CD4-positive, alpha-beta memory T cell (primary cell): ENCODE data around the gene WNT1. TPM values are rescaled to one million over a fixed set of nuclear protein-coding genes. Genes with fewer than 3 reads are reported as not detected.

Experiments
- CTCF ChIA-PET: fragments of 350-600 bp; sonication (Branson Sonifier 250); formaldehyde crosslinking; loops from one replicate; lab custom pipeline; 2021; ENCODE audit warnings: inconsistent platforms; ENCODE audit not compliant: partially characterized antibody; lab: Charles Lee
- POLR2A ChIA-PET: fragments of 350-600 bp; sonication (Branson Sonifier 250); formaldehyde crosslinking; loops from one replicate; lab custom pipeline; 2021; ENCODE audit not compliant: partially characterized antibody; lab: Charles Lee
- DNase-seq, 5 donors: peaks; one replicate each; pipeline versions ENCODE4 v3.0.0 to v3.0.0-alpha.2; 2020 to 2022; ENCODE audit warnings: mixed read lengths in 1 of 5
- H3K27ac ChIP-seq: one replicate; pipeline ENCODE4 v1.7.0; 2013; ENCODE audit warnings: low read depth, low read length
- H3K27me3 ChIP-seq: 2 replicates; pipeline ENCODE4 v1.7.0; 2013; ENCODE audit warnings: mild to moderate bottlenecking, low read length, moderate library complexity; ENCODE audit not compliant: insufficient read depth
- H3K36me3 ChIP-seq: 2 replicates; pipeline ENCODE4 v1.7.0; 2013; ENCODE audit warnings: mild to moderate bottlenecking, low read length, moderate library complexity; ENCODE audit not compliant: insufficient read depth
- H3K4me1 ChIP-seq: 2 replicates; pipeline ENCODE4 v1.7.0; 2013; ENCODE audit warnings: mild to moderate bottlenecking, low read length, moderate library complexity; ENCODE audit not compliant: insufficient read depth
- H3K4me3 ChIP-seq, 2 donors: one replicate each; pipeline ENCODE4 v1.7.0; 2013; ENCODE audit warnings: low read length in 2 of 2, mild to moderate bottlenecking in 1 of 2
- H3K9me3 ChIP-seq, 2 donors: one replicate each; pipeline ENCODE4 v1.7.0; 2013; ENCODE audit warnings: low read length in 2 of 2, control low read depth in 1 of 2; ENCODE audit not compliant: control insufficient read depth in 1 of 2
- H3K27ac Mint-ChIP-seq, 7 donors: one replicate each; pipeline ENCODE4 v1.8.0; 2020 to 2021; ENCODE audit warnings: mixed read lengths in 7 of 7, mild to moderate bottlenecking in 6 of 7, inconsistent platforms in 3 of 7, moderate library complexity in 3 of 7
- H3K27me3 Mint-ChIP-seq, 2 donors: one replicate each; pipeline ENCODE4 v1.8.0; 2020 to 2021; ENCODE audit warnings: mixed read lengths in 2 of 2
- H3K36me3 Mint-ChIP-seq, 2 donors: one replicate each; pipeline ENCODE4 v1.8.0; 2020 to 2021; ENCODE audit warnings: mixed read lengths in 2 of 2, inconsistent platforms in 1 of 2, mild to moderate bottlenecking in 1 of 2
- H3K4me1 Mint-ChIP-seq, 4 donors: one replicate each; pipeline ENCODE4 v1.8.0; 2020 to 2021; ENCODE audit warnings: mixed read lengths in 4 of 4, mild to moderate bottlenecking in 1 of 4
- H3K4me3 Mint-ChIP-seq, 8 donors: one replicate each; pipeline ENCODE4 v1.8.0; 2020 to 2021; ENCODE audit warnings: mixed read lengths in 8 of 8, mild to moderate bottlenecking in 7 of 8, moderate library complexity in 6 of 8, inconsistent platforms in 3 of 8
- H3K9me3 Mint-ChIP-seq, 8 donors: one replicate each; pipeline ENCODE4 v1.8.0; 2020 to 2021; ENCODE audit warnings: mixed read lengths in 8 of 8, mild to moderate bottlenecking in 5 of 8, inconsistent platforms in 3 of 8, moderate library complexity in 1 of 8
- intact Hi-C: fragments of 100-400 bp; cut with micrococcal nuclease; formaldehyde crosslinking; loops from one replicate; pipeline ENCODE4 v1.15.1; 2023
- polyA plus RNA-seq, 2 donors: library from polyadenylated mRNA; unstranded; fragments of 300-500 nt; fragmentation: Illumina TruSeq; gene quantifications; one replicate each; pipeline ENCODE4 v1.2.3, GENCODE V29; 2021
- total RNA-seq, 2 experiments: library from RNA; stranded (reverse); gene quantifications; one replicate each; pipeline ENCODE4 v1.2.3, GENCODE V29; 2021

WNT1 gene
- total and polyA plus RNA-seq, 4 experiments from 2014 or later, result 0.55 to 2.8 (median 1.4) TPM

- Histone ChIP-seq H3K9me3 (no peaks in the 10 kb centered on the region), H3K27ac (no peak overlapping the region), H3K36me3 (peaks cover 40% of the 10 kb centered on the region), H3K4me3 (no peak overlapping the region), H3K27me3 (no peaks in the 10 kb centered on the region), H3K4me1 (no peaks in the 10 kb centered on the region)
- ChIA-PET POLR2A (interaction anchor here (1.7 kb wide), 1 partner anchor 11 kb away, joined by 3 read pairs; no protein-coding TSS in a partner anchor), CTCF (no interaction called here)
- DNase-seq, result no peak
- Mint-ChIP-seq H3K27me3 (no peaks in the 10 kb centered on the region), H3K4me3 (no peak overlapping the region), H3K4me1 (peaks cover 0 to 3% (median 0%) of the 10 kb centered on the region in 4 donors), H3K27ac (no peak overlapping the region), H3K9me3 (no peaks in the 10 kb centered on the region), H3K36me3 (peaks cover 58 to 66% of the 10 kb centered on the region in 2 donors)
- intact Hi-C loops, result no loop called here
Observed at GRCh38 chr12:49008943-49009342, 30.8 kb downstream of the WNT1 start.

- Histone ChIP-seq H3K27me3 (no peaks in the 10 kb centered on the region), H3K4me1 (no peaks in the 10 kb centered on the region), H3K9me3 (no peaks in the 10 kb centered on the region), H3K36me3 (peaks cover 30% of the 10 kb centered on the region), H3K4me3 (no peak overlapping the region), H3K27ac (no peak overlapping the region)
- DNase-seq, result no peak
- Mint-ChIP-seq H3K27ac (peak overlapping the region in 1 of 7 donors; percentile 13), H3K4me3 (no peak overlapping the region), H3K9me3 (no peaks in the 10 kb centered on the region), H3K36me3 (peaks cover 46 to 58% of the 10 kb centered on the region in 2 donors), H3K4me1 (peaks cover 3 to 10% (median 4%) of the 10 kb centered on the region in 4 donors), H3K27me3 (no peaks in the 10 kb centered on the region)
- POLR2A ChIA-PET, result interaction anchor here (0.9 kb wide), 1 partner anchor 18 kb away, joined by 3 read pairs; no protein-coding TSS in a partner anchor
- intact Hi-C loops, result no loop called here
- CTCF ChIA-PET, result no interaction called here
Observed at GRCh38 chr12:49010092-49010668, 32.1 kb downstream of the WNT1 start.

- Histone ChIP-seq H3K4me3 (no peak overlapping the region), H3K27me3 (no peaks in the 10 kb centered on the region), H3K4me1 (peaks cover 10% of the 10 kb centered on the region), H3K27ac (no peak overlapping the region), H3K36me3 (peaks cover 20% of the 10 kb centered on the region), H3K9me3 (no peaks in the 10 kb centered on the region)
- intact Hi-C loops, result no loop called here
- Mint-ChIP-seq H3K9me3 (no peaks in the 10 kb centered on the region), H3K27me3 (no peaks in the 10 kb centered on the region), H3K4me3 (no peak overlapping the region), H3K27ac (no peak overlapping the region), H3K36me3 (peaks cover 42 to 55% of the 10 kb centered on the region in 2 donors), H3K4me1 (peaks cover 13 to 32% (median 20%) of the 10 kb centered on the region in 4 donors)
- CTCF ChIA-PET, result interaction anchor here (0.6 to 6.3 kb wide), 5 partner anchors 12 to 35 kb away, joined by 3 to 67 read pairs (median 4); partner anchors contain the start of genes DDN and WNT1
- POLR2A ChIA-PET, result interaction anchor here (2.0 kb wide), 1 partner anchor 15 kb away, joined by 8 read pairs; no protein-coding TSS in a partner anchor
- DNase-seq, result no peak
Observed at GRCh38 chr12:49012739-49013138, 34.6 kb downstream of the WNT1 start.

- no peaks in the 10 kb centered on the region for H3K27me3 Mint-ChIP-seq
- no peaks in the 10 kb centered on the region for H3K9me3 ChIP-seq
- ChIA-PET POLR2A (no interaction called here), CTCF (interaction anchor here (0.8 to 6.3 kb wide), 5 partner anchors 13 to 36 kb away, joined by 3 to 67 read pairs (median 6); partner anchors contain the start of genes DDN and WNT1)
- peaks cover 43 to 48% of the 10 kb centered on the region in 2 donors for H3K36me3 Mint-ChIP-seq
- peak overlapping the region in 1 of 7 donors; percentile 29 for H3K27ac Mint-ChIP-seq
- no peaks in the 10 kb centered on the region for H3K9me3 Mint-ChIP-seq
- peaks cover 14 to 38% (median 25%) of the 10 kb centered on the region in 4 donors for H3K4me1 Mint-ChIP-seq
- no peak overlapping the region for H3K4me3 Mint-ChIP-seq
- no peak overlapping the region for H3K4me3 ChIP-seq
- H3K27me3 ChIP-seq, result no peaks in the 10 kb centered on the region
- DNase-seq, result no peak
- H3K36me3 ChIP-seq, result peaks cover 20% of the 10 kb centered on the region
- intact Hi-C loops, result no loop called here
- H3K27ac ChIP-seq, result no peak overlapping the region
- H3K4me1 ChIP-seq, result peaks cover 15% of the 10 kb centered on the region
Observed at GRCh38 chr12:49013428-49013827, 35.3 kb downstream of the WNT1 start.

- no peak overlapping the region for H3K4me3 ChIP-seq
- no peaks in the 10 kb centered on the region for H3K9me3 ChIP-seq
- Mint-ChIP-seq H3K9me3 (no peaks in the 10 kb centered on the region), H3K36me3 (peaks cover 42% of the 10 kb centered on the region in 2 donors), H3K4me3 (no peak overlapping the region), H3K4me1 (peaks cover 16 to 46% (median 32%) of the 10 kb centered on the region in 4 donors), H3K27ac (peak overlapping the region in 2 of 7 donors; percentile 53 to 76), H3K27me3 (no peaks in the 10 kb centered on the region)
- peaks cover 20% of the 10 kb centered on the region for H3K36me3 ChIP-seq
- DNase-seq, result no peak
- peaks cover 20% of the 10 kb centered on the region for H3K4me1 ChIP-seq
- no peaks in the 10 kb centered on the region for H3K27me3 ChIP-seq
- POLR2A ChIA-PET, result interaction anchor here (1.4 to 2.1 kb wide), 2 partner anchors 16 to 26 kb away, joined by 3 to 8 read pairs; partner anchors contain the start of gene DDN
- intact Hi-C loops, result no loop called here
- H3K27ac ChIP-seq, result no peak overlapping the region
- CTCF ChIA-PET, result interaction anchor here (0.8 to 6.3 kb wide), 6 partner anchors 14 to 124 kb away, joined by 3 to 67 read pairs (median 4); partner anchors contain the start of gene DDN
Observed at GRCh38 chr12:49014547-49014946, 36.4 kb downstream of the WNT1 start.

- no peak for DNase-seq
- Histone ChIP-seq H3K27ac (no peak overlapping the region), H3K4me3 (no peak overlapping the region), H3K27me3 (no peaks in the 10 kb centered on the region), H3K36me3 (peaks cover 18% of the 10 kb centered on the region), H3K4me1 (peaks cover 24% of the 10 kb centered on the region), H3K9me3 (no peaks in the 10 kb centered on the region)
- peaks cover 37 to 41% of the 10 kb centered on the region in 2 donors for H3K36me3 Mint-ChIP-seq
- peaks cover 18 to 51% (median 37%) of the 10 kb centered on the region in 4 donors for H3K4me1 Mint-ChIP-seq
- no peaks in the 10 kb centered on the region for H3K9me3 Mint-ChIP-seq
- H3K4me3 Mint-ChIP-seq, result no peak overlapping the region
- POLR2A ChIA-PET, result interaction anchor here (1.4 to 2.1 kb wide), 2 partner anchors 17 to 27 kb away, joined by 3 to 8 read pairs; partner anchors contain the start of gene DDN
- peak overlapping the region in 2 of 7 donors; percentile 15 to 95 for H3K27ac Mint-ChIP-seq
- intact Hi-C loops, result no loop called here
- CTCF ChIA-PET, result interaction anchor here (1.3 to 6.3 kb wide), 4 partner anchors 14 to 73 kb away, joined by 3 to 67 read pairs (median 10); partner anchors contain the start of gene DDN
- no peaks in the 10 kb centered on the region for H3K27me3 Mint-ChIP-seq
Observed at GRCh38 chr12:49015196-49015595, 37.1 kb downstream of the WNT1 start.

GRCh38 chr12:49017891-49018260, 39.8 kb downstream of the WNT1 start:
- peak overlapping the region; percentile 94 to 96 for H3K4me3 ChIP-seq
- no peak for DNase-seq
- Mint-ChIP-seq H3K4me1 (peaks cover 18 to 51% (median 37%) of the 10 kb centered on the region in 4 donors), H3K36me3 (peaks cover 27 to 45% of the 10 kb centered on the region in 2 donors), H3K4me3 (peak overlapping the region; percentile 87 to 99 (median 94)), H3K27ac (peak overlapping the region; percentile 95 to 100 (median 99)), H3K27me3 (no peaks in the 10 kb centered on the region), H3K9me3 (no peaks in the 10 kb centered on the region)
- POLR2A ChIA-PET, result interaction anchor here (0.8 to 2.0 kb wide), 13 partner anchors 10 to 723 kb away, joined by 3 to 6 read pairs (median 4); partner anchors contain the start of genes FKBP11, KMT2D, RND1 and TMBIM6
- H3K27me3 ChIP-seq, result no peaks in the 10 kb centered on the region
- peak overlapping the region; percentile 95 for H3K27ac ChIP-seq
- H3K9me3 ChIP-seq, result no peaks in the 10 kb centered on the region
- CTCF ChIA-PET, result interaction anchor here (0.9 to 6.3 kb wide), 4 partner anchors 17 to 39 kb away, joined by 3 to 67 read pairs (median 4); partner anchors contain the start of genes DDN and WNT1
- peaks cover 16% of the 10 kb centered on the region for H3K36me3 ChIP-seq
- intact Hi-C loops, result loop anchor here (1.0 to 2.0 kb wide), 6 partner anchors 21 to 171 kb away; partner anchors contain the start of genes DDX23, FKBP11 and TUBA1A
- H3K4me1 ChIP-seq, result peaks cover 24% of the 10 kb centered on the region
